Endothelial cell (in vitro differentiated cells): ENCODE results near the gene ERG. TPM values are rescaled to one million over a fixed set of nuclear protein-coding genes. Genes with fewer than 3 reads are reported as not detected.

ENCODE experiments used
- DNase-seq: peaks from one replicate; pipeline ENCODE4 v3.0.0; 2021; ENCODE audit warnings: low spot score
- H3K27ac Mint-ChIP-seq: one replicate; pipeline ENCODE4 v1.8.0; 2021; ENCODE audit warnings: mixed read lengths, inconsistent platforms; ENCODE audit not compliant: unreplicated experiment
- H3K27me3 Mint-ChIP-seq: one replicate; pipeline ENCODE4 v1.8.0; 2021; ENCODE audit warnings: mild to moderate bottlenecking, moderate library complexity, mixed read lengths, inconsistent platforms; ENCODE audit not compliant: unreplicated experiment
- H3K36me3 Mint-ChIP-seq: one replicate; pipeline ENCODE4 v1.8.0; 2021; ENCODE audit warnings: mild to moderate bottlenecking, low read depth, mixed read lengths, inconsistent platforms; ENCODE audit not compliant: unreplicated experiment
- H3K4me1 Mint-ChIP-seq: one replicate; pipeline ENCODE4 v1.8.0; 2021; ENCODE audit warnings: mild to moderate bottlenecking, mixed read lengths, inconsistent platforms; ENCODE audit not compliant: unreplicated experiment
- H3K4me3 Mint-ChIP-seq: one replicate; pipeline ENCODE4 v1.8.0; 2021; ENCODE audit warnings: mild to moderate bottlenecking, mixed read lengths, inconsistent platforms; ENCODE audit not compliant: unreplicated experiment
- H3K9me3 Mint-ChIP-seq: one replicate; pipeline ENCODE4 v1.8.0; 2021; ENCODE audit warnings: mixed read lengths, inconsistent platforms; ENCODE audit not compliant: unreplicated experiment
- total RNA-seq: library from RNA; stranded (reverse); fragmentation: NEBNext Ultra II Directional; extraction: Animal tissue kit (Norgen Biotek cat#: 25700); gene quantifications from one replicate; pipeline ENCODE4 v1.2.1, GENCODE V29; 2021; ENCODE audit not compliant: unreplicated experiment
- TF ChIP-seq, protein P1 (sequence below): fragments of 200-600 bp; sonication (generic); IDR thresholded peaks from one replicate; pipeline ENCODE4 v1.5.0; 2021; ENCODE audit warnings: antibody characterized with exemption; ENCODE audit not compliant: unreplicated experiment

Gene ERG
- total RNA-seq, 1 donor from 2014 or later: 133 TPM

DNA sequence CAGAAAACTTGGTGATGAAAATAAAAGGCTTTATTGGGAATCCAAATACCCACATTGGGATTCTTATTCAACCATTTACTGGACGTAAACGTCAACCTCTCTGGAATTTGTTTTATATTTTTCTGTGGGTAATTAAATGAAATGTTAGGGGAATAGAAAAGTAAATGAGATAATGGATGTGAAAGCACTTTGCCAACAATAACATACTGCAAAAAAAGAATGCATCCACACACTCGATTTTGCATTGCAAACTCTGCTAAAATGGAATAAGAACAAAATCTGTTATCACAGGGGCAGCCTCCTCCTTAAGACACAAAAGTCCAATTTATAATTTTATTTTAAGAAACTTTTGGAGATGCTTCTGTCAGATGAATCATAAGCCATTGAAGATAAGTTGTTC lies 88.4 kb downstream of the ERG start:
- Mint-ChIP-seq H3K27ac (no peak overlapping the region), H3K4me1 (no peaks in the 10 kb centered on the region), H3K36me3 (peaks cover 10% of the 10 kb centered on the region), H3K9me3 (no peaks in the 10 kb centered on the region), H3K4me3 (no peak overlapping the region), H3K27me3 (no peaks in the 10 kb centered on the region)
- no peak for DNase-seq
- TF ChIP-seq, protein P1, sequence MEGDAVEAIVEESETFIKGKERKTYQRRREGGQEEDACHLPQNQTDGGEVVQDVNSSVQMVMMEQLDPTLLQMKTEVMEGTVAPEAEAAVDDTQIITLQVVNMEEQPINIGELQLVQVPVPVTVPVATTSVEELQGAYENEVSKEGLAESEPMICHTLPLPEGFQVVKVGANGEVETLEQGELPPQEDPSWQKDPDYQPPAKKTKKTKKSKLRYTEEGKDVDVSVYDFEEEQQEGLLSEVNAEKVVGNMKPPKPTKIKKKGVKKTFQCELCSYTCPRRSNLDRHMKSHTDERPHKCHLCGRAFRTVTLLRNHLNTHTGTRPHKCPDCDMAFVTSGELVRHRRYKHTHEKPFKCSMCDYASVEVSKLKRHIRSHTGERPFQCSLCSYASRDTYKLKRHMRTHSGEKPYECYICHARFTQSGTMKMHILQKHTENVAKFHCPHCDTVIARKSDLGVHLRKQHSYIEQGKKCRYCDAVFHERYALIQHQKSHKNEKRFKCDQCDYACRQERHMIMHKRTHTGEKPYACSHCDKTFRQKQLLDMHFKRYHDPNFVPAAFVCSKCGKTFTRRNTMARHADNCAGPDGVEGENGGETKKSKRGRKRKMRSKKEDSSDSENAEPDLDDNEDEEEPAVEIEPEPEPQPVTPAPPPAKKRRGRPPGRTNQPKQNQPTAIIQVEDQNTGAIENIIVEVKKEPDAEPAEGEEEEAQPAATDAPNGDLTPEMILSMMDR: no peak

DNA sequence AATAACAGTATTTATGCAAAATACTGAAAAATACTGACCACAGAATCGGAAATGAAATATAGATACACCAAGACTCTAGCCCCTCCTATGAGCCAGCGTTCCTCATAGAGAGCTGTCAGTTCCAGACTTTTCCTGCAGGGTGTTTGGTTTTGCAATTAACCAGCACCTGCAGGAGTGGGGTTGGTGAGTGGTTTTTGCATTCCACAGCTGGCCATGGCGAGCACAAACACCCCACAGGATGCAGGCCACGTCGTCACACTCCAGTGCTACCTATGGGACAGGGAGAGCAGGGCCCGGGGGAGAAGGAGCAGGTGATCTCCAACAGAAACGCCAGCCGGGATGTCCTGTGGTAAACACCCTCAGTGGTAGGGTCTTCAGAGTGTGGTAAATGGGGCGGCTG lies 94.1 kb downstream of the ERG start:
- no peaks in the 10 kb centered on the region for H3K27me3 Mint-ChIP-seq

DNA sequence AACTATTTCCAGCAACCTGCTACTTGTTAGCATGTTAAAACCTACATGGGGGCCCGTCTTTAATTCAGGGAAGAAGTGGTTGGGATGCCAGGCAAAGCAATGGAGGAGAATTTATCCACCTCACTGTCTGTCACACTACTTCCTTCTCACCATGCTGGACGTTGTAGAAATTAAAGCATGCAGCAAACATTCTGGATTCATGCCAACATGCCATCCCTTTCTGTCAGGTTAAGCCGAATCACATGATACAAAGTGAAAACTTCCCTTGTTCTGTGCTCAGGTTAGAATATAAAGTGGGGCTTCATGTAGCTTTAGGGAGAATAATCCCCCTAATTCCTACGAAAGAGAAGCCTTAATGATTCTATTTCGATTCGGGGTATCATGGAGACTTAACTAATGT lies 95.5 kb downstream of the ERG start:
- H3K4me1 Mint-ChIP-seq: no peaks in the 10 kb centered on the region
- TF ChIP-seq, protein P1: no peak
- H3K27me3 Mint-ChIP-seq: peaks cover 2% of the 10 kb centered on the region
- DNase-seq: no peak
- no peak overlapping the region for H3K27ac Mint-ChIP-seq
- no peak overlapping the region for H3K4me3 Mint-ChIP-seq
- no peaks in the 10 kb centered on the region for H3K9me3 Mint-ChIP-seq
- peaks cover 54% of the 10 kb centered on the region for H3K36me3 Mint-ChIP-seq

More for the DNA sequence above, 94.1 kb downstream of the ERG start:
- no peak for DNase-seq
- no peaks in the 10 kb centered on the region for H3K9me3 Mint-ChIP-seq
- TF ChIP-seq, protein P1: no peak
- peaks cover 45% of the 10 kb centered on the region for H3K36me3 Mint-ChIP-seq
- H3K4me3 Mint-ChIP-seq: no peak overlapping the region
- H3K27ac Mint-ChIP-seq: no peak overlapping the region
- no peaks in the 10 kb centered on the region for H3K4me1 Mint-ChIP-seq

DNA sequence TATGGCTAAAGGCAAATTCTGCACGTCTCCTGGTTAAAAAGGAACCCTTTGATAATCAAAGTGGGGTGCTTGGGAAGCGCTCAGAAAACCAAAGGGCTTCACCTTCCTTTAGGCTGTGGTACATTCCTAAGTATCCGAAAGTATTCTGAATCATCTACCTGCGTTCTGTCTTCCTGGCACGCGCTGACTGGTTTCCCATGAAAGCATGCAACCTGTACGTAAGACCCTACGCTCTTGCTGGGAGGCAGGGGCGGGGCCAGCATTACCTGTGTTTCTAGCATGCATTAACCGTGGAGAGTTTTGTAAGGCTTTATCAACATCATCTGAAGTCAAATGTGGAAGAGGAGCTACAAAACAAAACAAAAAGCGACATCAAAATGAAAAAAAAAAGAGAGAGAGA lies 96.0 kb downstream of the ERG start:
- TF ChIP-seq, protein P1: no peak
- Mint-ChIP-seq H3K4me3 (no peak overlapping the region), H3K36me3 (peaks cover 56% of the 10 kb centered on the region), H3K27me3 (peaks cover 2% of the 10 kb centered on the region), H3K27ac (no peak overlapping the region), H3K4me1 (no peaks in the 10 kb centered on the region), H3K9me3 (no peaks in the 10 kb centered on the region)
- no peak for DNase-seq

DNA sequence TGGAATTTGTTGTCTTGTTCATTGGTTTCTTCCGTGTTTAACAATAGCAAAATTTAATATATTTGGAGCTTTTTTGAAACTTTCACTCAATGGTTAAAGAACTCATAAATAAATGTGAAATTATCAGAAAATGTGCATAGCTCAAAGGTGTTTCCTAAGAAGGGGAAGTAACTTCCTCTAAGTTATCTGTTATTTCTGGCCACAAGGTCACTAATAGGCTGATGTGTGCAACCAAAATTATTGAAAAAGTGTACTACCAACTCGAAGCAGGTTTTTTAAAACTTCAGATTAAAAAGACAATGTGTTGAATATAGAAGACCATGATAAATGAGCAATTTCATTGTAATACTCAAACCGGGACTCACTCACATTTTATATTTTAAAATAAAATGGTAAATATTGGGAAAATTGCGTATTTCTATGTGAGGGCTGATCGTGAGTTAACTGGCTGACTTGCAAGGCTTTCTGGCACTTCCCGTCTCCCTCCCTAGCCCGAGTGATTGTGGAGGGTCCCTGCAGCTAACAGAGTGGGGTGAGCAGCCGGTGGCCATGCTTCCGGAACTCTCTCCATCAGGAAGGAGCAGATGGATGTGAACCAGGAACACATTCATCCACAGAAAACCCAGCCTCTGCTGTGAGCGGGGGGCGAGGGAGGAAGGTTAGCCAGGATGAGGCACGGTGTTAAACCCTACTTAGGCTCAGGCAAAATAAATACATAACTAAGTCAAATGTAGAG lies 96.9 kb downstream of the ERG start:
- Mint-ChIP-seq H3K4me3 (no peak overlapping the region), H3K27me3 (peaks cover 6% of the 10 kb centered on the region), H3K9me3 (no peaks in the 10 kb centered on the region), H3K36me3 (peaks cover 64% of the 10 kb centered on the region), H3K27ac (no peak overlapping the region), H3K4me1 (no peaks in the 10 kb centered on the region)
- DNase-seq: no peak
- TF ChIP-seq, protein P1: no peak
